Muscle of leg (tissue), 11 donors: Measurements from ENCODE around the gene SSC5D. TPM values are rescaled to one million over a fixed set of nuclear protein-coding genes. Genes with fewer than 3 reads are reported as not detected.
A peak's percentile ranks its signal among the peaks of the same experiment; 100 is the strongest.

Experiments
- DNase-seq: peaks from one replicate; pipeline ENCODE4 v3.0.0; 2013
- H3K27ac ChIP-seq: one replicate; pipeline ENCODE4 v1.5.1; 2013; ENCODE audit warnings: mild to moderate bottlenecking, low read length, control low read depth
- H3K27me3 ChIP-seq: one replicate; pipeline ENCODE4 v1.6.1; 2013; ENCODE audit warnings: low read length; ENCODE audit not compliant: control insufficient read depth, insufficient read depth
- H3K36me3 ChIP-seq: one replicate; pipeline ENCODE4 v1.6.1; 2013; ENCODE audit warnings: low read length; ENCODE audit not compliant: control insufficient read depth, insufficient read depth
- H3K4me1 ChIP-seq: one replicate; pipeline ENCODE4 v1.6.1; 2013; ENCODE audit warnings: low read length; ENCODE audit not compliant: control insufficient read depth, insufficient read depth
- H3K4me3 ChIP-seq: one replicate; pipeline ENCODE4 v1.5.1; 2013; ENCODE audit warnings: low read length, control low read depth
- H3K9me3 ChIP-seq: replicated peaks from 2 replicates; pipeline ENCODE4 v1.6.1; 2013; ENCODE audit warnings: low read depth, low read length; ENCODE audit not compliant: control insufficient read depth
- WGBS: methylation state at CpG from one replicate; pipeline ENCODE4 v1.1.5; 2013; ENCODE audit warnings: missing lambda C conversion rate; ENCODE audit not compliant: insufficient coverage; 5-methylcytosine and 5-hydroxymethylcytosine counted together
- polyA plus RNA-seq, 8 donors: library from polyadenylated mRNA; unstranded; fragments of 120-200 nt; gene quantifications; one replicate each; pipeline versions ENCODE4 v1.2.1 to v1.2.3, GENCODE V29; 2013; ENCODE audit warnings: inconsistent platforms in 1 of 8, low replicate concordance in 1 of 8; ENCODE audit not compliant: insufficient read length in 8 of 8, insufficient read depth in 1 of 8
- total RNA-seq: library from RNA; stranded (reverse); fragments of 120-200 nt; gene quantifications from one replicate; pipeline ENCODE4 v1.2.4, GENCODE V29; 2013

SSC5D gene
- total and polyA plus RNA-seq, 9 donors, result 7.9 to 54.8 (median 23.7) TPM

DNA sequence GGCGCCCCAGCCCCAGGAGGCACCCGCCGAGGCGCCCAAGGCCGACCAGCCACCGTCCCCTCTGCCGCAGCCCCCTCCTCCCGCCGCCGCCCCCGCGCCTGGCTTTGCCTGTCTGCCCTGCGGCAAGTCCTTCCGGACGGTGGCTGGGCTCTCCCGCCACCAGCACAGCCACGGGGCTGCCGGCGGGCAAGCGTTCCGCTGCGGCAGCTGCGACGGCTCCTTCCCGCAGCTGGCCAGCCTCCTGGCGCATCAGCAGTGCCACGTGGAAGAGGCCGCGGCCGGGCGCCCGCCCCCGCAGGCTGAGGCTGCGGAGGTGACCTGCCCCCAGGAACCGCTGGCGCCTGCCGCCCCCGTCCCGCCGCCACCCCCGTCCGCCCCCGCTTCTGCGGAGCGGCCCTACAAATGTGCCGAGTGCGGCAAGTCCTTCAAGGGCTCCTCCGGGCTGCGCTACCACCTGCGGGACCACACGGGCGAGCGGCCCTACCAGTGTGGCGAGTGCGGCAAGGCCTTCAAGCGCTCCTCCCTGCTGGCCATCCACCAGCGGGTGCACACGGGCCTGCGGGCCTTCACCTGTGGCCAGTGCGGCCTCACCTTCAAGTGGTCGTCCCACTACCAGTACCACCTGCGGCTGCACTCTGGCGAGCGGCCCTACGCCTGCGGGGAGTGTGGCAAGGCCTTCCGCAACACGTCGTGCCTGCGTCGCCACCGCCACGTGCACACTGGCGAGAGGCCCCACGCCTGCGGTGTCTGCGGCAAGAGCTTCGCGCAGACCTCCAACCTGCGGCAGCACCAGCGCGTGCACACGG is 5.9 kb upstream of the SSC5D start:
- DNase-seq, result no peak
- H3K36me3 ChIP-seq, result peaks cover 14% of the 10 kb centered on the region
- H3K4me1 ChIP-seq, result peaks cover 43% of the 10 kb centered on the region
- H3K27me3 ChIP-seq, result no peaks in the 10 kb centered on the region
- no peaks in the 10 kb centered on the region for H3K9me3 ChIP-seq
- H3K27ac ChIP-seq, result no peak overlapping the region
- H3K4me3 ChIP-seq, result no peak overlapping the region
- 82% methylated on average over 81 of the region's 83 CpGs for WGBS

DNA sequence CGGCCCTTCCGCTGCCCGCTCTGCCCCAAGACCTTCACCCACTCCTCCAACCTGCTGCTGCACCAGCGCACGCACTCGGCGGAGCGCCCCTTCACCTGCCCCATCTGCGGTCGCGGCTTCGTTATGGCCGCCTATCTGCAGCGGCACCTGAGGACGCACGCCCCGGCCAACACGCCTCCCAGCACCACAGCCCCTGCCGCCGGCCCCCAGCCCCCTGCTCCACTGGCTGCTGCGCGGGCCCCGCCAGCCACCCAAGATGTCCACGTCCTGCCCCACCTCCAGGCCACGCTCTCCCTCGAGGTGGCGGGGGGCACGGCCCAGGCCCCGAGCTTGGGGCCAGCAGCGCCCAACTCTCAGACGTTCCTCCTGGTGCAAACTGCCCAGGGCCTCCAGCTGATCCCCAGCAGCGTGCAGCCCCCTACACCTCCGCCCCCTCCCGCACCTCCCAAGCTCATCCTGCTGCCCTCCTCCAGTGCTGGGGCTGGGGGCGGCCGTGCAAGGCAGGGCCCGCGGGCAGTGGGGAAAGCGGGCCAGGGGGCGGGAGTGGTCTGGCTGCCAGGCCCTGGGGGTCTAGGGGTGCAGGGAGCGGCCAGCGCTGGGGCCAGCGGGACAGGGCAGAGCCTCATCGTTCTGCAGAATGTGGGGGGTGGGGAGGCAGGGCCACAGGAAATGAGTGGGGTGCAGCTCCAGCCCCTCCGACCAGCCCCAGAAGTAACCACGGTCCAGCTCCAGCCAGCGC is 5.1 kb upstream of the SSC5D start:
- H3K4me1 ChIP-seq, result peaks cover 43% of the 10 kb centered on the region
- no peak overlapping the region for H3K27ac ChIP-seq
- 90% methylated on average over 40 of the region's 47 CpGs for WGBS
- H3K4me3 ChIP-seq, result no peak overlapping the region
- H3K9me3 ChIP-seq, result no peaks in the 10 kb centered on the region
- no peaks in the 10 kb centered on the region for H3K27me3 ChIP-seq
- DNase-seq, result no peak
- peaks cover 14% of the 10 kb centered on the region for H3K36me3 ChIP-seq

DNA sequence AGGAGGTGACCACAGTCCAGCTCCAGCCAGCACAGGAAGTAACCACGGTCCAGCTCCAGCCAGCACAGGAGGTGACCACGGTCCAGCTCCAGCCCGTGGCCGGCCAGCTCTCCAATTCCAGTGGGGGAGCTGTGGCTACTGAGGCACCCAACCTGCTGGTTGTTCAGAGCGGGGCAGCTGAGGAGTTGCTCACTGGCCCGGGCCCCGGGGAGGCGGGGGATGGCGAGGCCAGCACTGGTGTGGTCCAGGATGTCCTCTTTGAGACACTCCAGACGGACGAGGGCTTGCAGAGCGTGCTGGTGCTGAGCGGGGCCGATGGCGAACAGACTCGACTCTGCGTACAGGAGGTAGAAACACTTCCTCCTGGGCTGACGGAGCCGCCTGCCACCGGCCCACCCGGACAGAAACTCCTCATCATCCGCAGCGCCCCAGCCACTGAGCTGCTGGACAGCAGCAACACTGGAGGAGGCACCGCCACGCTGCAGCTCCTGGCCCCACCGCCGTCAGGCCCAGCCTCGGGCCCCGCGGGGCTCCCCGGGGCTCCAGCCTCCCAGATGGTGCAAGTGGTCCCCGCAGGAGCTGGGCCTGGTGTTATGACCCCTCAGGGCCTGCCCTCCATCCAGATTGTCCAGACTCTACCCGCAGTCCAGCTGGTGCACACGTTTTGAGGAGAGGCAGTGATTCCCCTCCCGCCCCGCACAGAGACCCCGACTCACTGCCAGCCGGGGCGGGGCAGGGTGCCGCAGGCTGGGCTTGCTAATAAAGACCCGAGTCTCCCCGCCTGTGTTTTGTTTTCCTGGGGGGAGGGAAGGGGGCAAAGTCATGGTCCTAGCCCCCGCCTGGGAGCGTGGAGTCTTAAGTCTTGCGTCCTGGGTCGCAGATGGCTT is 4.3 kb upstream of the SSC5D start:
- Histone ChIP-seq H3K4me3 (peak overlapping the region; percentile 75), H3K27ac (peak overlapping the region; percentile 95), H3K9me3 (no peaks in the 10 kb centered on the region), H3K36me3 (peaks cover 14% of the 10 kb centered on the region), H3K4me1 (peaks cover 46% of the 10 kb centered on the region), H3K27me3 (no peaks in the 10 kb centered on the region)
- DNase-seq, result no peak
- 66% methylated on average over 37 of the region's 46 CpGs for WGBS

DNA sequence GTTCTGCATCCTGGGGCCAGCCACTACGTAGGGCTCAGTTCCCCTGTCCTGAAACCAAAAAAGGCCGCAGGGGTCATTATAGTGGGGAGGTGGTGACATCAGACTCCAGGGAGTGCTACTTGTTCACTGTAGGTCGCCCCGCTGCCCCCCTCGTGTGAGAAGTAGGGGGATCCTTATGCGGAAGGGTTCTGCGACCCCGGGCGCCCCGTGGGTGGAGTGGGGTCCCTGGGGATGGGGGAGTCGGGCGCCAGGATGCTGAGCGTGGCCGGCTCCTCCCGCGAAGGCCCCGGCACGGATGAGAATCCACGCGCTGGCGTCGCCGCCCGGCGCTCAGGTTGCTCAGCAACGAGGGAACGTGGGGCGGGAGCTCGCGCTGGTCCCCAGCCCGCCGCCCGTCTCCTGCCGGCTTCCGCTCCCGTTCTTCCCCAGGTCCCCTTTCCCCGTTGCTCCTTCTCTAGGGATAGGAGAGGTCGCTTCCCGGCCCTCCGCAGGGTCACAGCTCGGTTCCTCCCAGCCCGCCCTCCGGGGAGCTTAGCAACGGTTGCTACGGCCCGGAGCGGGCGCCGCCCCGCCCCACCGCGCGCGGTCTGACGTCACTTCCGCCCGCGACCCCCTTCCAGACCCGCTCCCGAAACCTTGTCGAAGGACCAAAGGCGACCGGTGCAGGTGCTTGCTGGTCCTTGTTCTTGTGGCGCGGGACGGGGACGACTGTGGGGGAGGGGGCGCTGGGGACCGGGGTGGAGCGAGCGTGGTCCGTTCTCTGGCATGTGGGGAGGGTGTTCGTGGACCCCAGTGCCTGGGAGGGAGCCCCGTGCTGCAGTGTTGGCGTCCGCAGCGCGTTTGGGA is 3.4 kb upstream of the SSC5D start, which contains the start of gene NAT14:
Gene NAT14, plus strand, starts transcription at position 596 of the 846 bp plus-strand sequence. CDS start 521 bp downstream, outside the sequence.
- H3K27ac ChIP-seq, result peak within 1 kb of the TSS; percentile 95
- H3K9me3 ChIP-seq, result no peaks in the 10 kb centered on the region
- H3K36me3 ChIP-seq, result peaks cover 14% of the 10 kb centered on the region
- H3K4me3 ChIP-seq, result peak within 1 kb of the TSS; percentile 75
- no peaks in the 10 kb centered on the region for H3K27me3 ChIP-seq
- DNase-seq, result peak; percentile 82
- H3K4me1 ChIP-seq, result peaks cover 55% of the 10 kb centered on the region
- WGBS, result under 1% methylated on average over 67 of the region's 78 CpGs

DNA sequence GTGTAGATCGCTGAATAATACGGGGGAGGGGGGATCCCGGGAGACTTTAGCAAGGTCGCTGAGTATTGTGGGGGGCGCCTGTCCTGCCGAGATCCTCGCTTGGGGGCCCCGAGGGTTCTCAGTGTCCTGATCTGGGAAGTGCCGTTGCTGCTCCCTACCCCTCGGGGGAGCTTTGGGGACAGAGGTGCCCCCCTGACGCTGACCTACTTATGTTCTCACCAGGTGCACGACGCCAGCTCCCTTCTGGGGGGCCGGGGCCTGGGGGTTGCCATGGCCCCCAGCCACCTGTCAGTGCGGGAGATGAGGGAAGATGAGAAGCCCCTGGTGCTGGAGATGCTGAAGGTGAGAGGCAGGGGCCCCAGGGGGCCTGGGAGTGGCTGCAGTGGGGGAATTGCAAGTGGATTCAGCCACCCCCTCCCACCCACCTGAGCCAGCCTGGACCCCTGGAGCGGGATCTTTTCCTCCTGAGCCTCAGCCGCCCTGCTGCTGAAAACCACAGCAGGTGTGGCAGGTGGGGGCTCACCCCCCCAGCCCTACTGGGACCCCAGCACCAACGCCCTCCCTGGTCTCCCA is 2.7 kb upstream of the SSC5D start:
- Histone ChIP-seq H3K27me3 (no peaks in the 10 kb centered on the region), H3K36me3 (peaks cover 14% of the 10 kb centered on the region), H3K27ac (peak overlapping the region; percentile 95), H3K4me1 (peaks cover 58% of the 10 kb centered on the region), H3K9me3 (no peaks in the 10 kb centered on the region), H3K4me3 (peak overlapping the region; percentile 75)
- peak; percentile 46 for DNase-seq
- WGBS, result 18% methylated on average over 7 of the region's 18 CpGs

DNA sequence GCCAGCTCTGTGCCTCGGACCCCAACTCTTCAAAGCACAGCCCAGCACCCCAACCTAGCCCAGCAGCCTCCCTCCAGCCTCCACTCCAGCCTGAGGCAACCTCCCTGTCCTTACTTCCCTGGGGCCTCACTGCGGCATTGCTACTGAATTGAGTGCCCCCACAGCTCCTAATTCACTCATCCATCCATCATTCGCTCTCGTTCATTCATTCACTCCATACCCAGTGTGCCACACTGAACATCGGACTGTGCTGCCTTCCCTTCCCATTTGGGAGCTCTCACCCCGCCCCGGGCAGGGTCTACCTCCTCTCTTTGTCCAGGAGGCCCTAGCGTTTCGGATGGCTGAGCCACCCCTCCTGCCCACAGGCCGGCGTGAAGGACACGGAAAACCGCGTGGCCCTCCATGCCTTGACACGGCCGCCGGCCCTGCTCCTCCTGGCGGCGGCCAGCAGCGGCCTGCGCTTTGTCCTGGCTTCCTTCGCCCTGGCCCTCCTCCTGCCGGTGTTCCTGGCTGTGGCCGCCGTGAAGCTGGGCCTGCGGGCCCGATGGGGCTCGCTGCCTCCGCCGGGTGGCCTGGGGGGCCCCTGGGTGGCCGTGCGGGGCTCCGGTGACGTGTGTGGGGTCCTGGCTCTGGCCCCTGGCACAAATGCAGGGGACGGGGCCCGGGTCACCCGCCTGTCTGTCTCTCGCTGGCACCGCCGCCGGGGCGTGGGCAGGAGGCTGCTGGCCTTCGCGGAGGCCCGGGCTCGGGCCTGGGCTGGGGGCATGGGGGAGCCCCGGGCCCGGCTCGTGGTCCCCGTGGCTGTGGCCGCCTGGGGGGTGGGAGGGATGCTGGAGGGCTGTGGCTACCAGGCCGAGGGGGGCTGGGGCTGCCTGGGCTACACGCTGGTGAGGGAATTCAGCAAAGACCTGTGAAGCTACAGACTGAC is 1.9 kb upstream of the SSC5D start:
- DNase-seq, result peak; percentile 53
- Histone ChIP-seq H3K27me3 (no peaks in the 10 kb centered on the region), H3K36me3 (peaks cover 13% of the 10 kb centered on the region), H3K9me3 (no peaks in the 10 kb centered on the region), H3K27ac (peak overlapping the region; percentile 95), H3K4me3 (peak overlapping the region; percentile 6), H3K4me1 (peaks cover 66% of the 10 kb centered on the region)
- 39% methylated on average over 47 of the region's 53 CpGs for WGBS

DNA sequence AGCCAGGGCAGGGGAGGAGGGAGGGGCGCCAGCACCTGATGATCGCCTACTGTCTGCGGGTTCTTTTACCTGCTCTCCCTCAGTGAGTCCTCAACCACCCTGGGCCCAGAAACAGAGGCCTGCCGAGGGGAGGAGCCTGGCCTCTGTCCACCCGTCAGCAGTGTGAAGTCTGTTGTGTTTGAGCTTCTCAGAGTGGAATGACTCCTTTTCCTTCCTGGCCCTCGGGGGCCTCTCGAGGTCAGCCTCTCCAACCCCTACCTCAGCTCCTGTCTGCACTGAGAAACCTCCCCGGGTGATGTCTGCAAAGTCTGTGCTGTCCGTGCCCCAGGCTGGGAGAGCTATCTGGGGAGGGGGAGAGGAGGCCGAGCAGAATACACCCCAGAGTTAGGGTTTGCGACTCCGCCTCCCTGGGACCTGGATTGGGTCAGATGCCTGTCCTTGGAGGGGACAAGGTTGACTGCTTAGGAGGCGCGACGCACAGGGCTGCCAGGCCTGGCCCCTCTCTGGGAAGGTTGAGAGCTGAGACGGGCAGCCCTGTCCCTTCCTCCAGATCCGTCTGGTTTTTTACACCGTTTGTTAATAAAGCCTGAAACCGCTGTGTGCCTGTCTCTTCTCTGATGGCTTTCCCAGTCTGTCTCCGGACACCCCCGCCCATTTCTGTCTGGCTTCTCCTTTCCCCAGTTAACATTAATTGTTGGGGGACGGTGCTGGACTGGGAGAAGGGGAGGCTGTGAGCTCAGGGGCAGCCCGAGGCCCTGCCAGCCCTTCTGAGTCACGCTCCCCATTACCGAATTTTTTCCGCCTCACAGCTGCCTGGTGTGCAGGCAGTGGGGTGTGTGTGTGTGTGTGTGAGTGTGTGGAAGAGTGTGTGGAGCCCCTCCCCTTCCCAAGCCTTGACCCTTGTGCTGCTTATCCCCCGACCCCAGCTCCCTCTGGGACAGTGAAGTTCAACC is 989 bp upstream of the SSC5D start:
- Histone ChIP-seq H3K36me3 (peaks cover 11% of the 10 kb centered on the region), H3K27me3 (no peaks in the 10 kb centered on the region), H3K4me3 (peak overlapping the region; percentile 17), H3K4me1 (peaks cover 75% of the 10 kb centered on the region), H3K9me3 (no peaks in the 10 kb centered on the region), H3K27ac (peak overlapping the region; percentile 95)
- DNase-seq, result peak; percentile 99
- 14% methylated on average over 7 of the region's 27 CpGs for WGBS
